Panc1 (cell line): Measurements from ENCODE around the gene CREBBP.

ENCODE experiments used
- CTCF ChIP-seq: fragments of 450-650 bp; IDR thresholded peaks from 2 replicates; pipeline ENCODE4 v1.5.1; 2017; ENCODE audit warnings: mild to moderate bottlenecking
- POLR2AphosphoS5 ChIP-seq: IDR thresholded peaks from 2 replicates; pipeline ENCODE4 v1.6.1; 2012; ENCODE audit warnings: mild to moderate bottlenecking, low read depth, low read length, moderate library complexity

- TF ChIP-seq POLR2AphosphoS5 (no peak), CTCF (no peak)
These were observed 70.3 kb downstream of the CREBBP start for GRCh38 chr16:3810198-3810664.
